ENCODE results near the gene MEGF11. TPM values are rescaled to one million over a fixed set of nuclear protein-coding genes. Genes with fewer than 3 reads are reported as not detected.

Gene MEGF11
- total RNA-seq, 1 donor from 2014 or later: 0.60 TPM

- Mint-ChIP-seq H3K4me1 (ENCODE audit: low read depth) (no peaks in the 10 kb centered on the region), H3K9me3 (ENCODE audit: low read depth) (no peaks in the 10 kb centered on the region), H3K27me3 (peaks cover 30% of the 10 kb centered on the region), H3K4me3 (ENCODE audit: low read depth) (no peak overlapping the region), H3K27ac (no peak overlapping the region), H3K36me3 (ENCODE audit: insufficient read depth) (no peaks in the 10 kb centered on the region)
- DNase-seq (ENCODE audit: low spot score, unreplicated experiment): no peak
- TF ChIP-seq, protein P1, sequence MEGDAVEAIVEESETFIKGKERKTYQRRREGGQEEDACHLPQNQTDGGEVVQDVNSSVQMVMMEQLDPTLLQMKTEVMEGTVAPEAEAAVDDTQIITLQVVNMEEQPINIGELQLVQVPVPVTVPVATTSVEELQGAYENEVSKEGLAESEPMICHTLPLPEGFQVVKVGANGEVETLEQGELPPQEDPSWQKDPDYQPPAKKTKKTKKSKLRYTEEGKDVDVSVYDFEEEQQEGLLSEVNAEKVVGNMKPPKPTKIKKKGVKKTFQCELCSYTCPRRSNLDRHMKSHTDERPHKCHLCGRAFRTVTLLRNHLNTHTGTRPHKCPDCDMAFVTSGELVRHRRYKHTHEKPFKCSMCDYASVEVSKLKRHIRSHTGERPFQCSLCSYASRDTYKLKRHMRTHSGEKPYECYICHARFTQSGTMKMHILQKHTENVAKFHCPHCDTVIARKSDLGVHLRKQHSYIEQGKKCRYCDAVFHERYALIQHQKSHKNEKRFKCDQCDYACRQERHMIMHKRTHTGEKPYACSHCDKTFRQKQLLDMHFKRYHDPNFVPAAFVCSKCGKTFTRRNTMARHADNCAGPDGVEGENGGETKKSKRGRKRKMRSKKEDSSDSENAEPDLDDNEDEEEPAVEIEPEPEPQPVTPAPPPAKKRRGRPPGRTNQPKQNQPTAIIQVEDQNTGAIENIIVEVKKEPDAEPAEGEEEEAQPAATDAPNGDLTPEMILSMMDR (IDR thresholded peaks at IDR 0.05; ENCODE audit: unreplicated experiment): no peak
Observed at GRCh38 chr15:66219339-66219738, 34.2 kb downstream of the MEGF11 start.

- Mint-ChIP-seq H3K36me3 (ENCODE audit: insufficient read depth) (no peaks in the 10 kb centered on the region), H3K4me1 (ENCODE audit: low read depth) (no peaks in the 10 kb centered on the region), H3K9me3 (ENCODE audit: low read depth) (no peaks in the 10 kb centered on the region), H3K4me3 (ENCODE audit: low read depth) (no peak overlapping the region), H3K27me3 (peaks cover 23% of the 10 kb centered on the region), H3K27ac (no peak overlapping the region)
- DNase-seq (ENCODE audit: low spot score, unreplicated experiment): no peak
- TF ChIP-seq, protein P1 (IDR thresholded peaks at IDR 0.05; ENCODE audit: unreplicated experiment): no peak
Observed at GRCh38 chr15:66216806-66217205, 36.7 kb downstream of the MEGF11 start.

GRCh38 chr15:66215811-66216210, 37.7 kb downstream of the MEGF11 start:
- Mint-ChIP-seq H3K27ac (no peak overlapping the region), H3K9me3 (ENCODE audit: low read depth) (no peaks in the 10 kb centered on the region), H3K36me3 (ENCODE audit: insufficient read depth) (no peaks in the 10 kb centered on the region), H3K4me3 (ENCODE audit: low read depth) (no peak overlapping the region), H3K4me1 (ENCODE audit: low read depth) (no peaks in the 10 kb centered on the region), H3K27me3 (peaks cover 18% of the 10 kb centered on the region)
- no peak for DNase-seq (ENCODE audit: low spot score, unreplicated experiment)
- TF ChIP-seq, protein P1 (IDR thresholded peaks at IDR 0.05; ENCODE audit: unreplicated experiment): no peak

GRCh38 chr15:66214246-66214645, 39.3 kb downstream of the MEGF11 start:
- no peak for DNase-seq (ENCODE audit: low spot score, unreplicated experiment)
- Mint-ChIP-seq H3K4me3 (ENCODE audit: low read depth) (no peak overlapping the region), H3K9me3 (ENCODE audit: low read depth) (no peaks in the 10 kb centered on the region), H3K27me3 (peaks cover 15% of the 10 kb centered on the region), H3K4me1 (ENCODE audit: low read depth) (no peaks in the 10 kb centered on the region), H3K27ac (no peak overlapping the region), H3K36me3 (ENCODE audit: insufficient read depth) (no peaks in the 10 kb centered on the region)
- TF ChIP-seq, protein P1 (IDR thresholded peaks at IDR 0.05; ENCODE audit: unreplicated experiment): no peak

DNA sequence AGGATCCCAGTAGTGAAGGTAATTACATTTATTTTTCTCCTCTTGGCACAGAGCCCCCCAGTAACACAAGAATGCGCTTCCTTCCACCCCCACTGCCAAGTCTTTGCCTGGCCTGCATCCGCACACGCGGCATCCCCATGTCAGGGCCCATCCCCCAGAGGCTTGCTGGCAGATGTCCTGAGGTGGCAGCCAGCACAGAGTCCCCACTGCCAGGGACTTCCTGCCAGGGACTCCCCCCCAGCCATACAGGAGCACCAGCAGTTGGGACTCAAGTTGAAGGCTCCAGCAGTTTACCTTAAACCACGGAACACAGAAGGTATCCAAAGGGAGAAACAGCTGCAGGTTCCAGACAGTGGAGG, 41.0 kb downstream of the MEGF11 start:
- no peak overlapping the region for H3K27ac Mint-ChIP-seq

More for the DNA sequence above, 41.0 kb downstream of the MEGF11 start:
- Mint-ChIP-seq H3K4me1 (ENCODE audit: low read depth) (no peaks in the 10 kb centered on the region), H3K27me3 (peaks cover 15% of the 10 kb centered on the region), H3K9me3 (ENCODE audit: low read depth) (no peaks in the 10 kb centered on the region), H3K36me3 (ENCODE audit: insufficient read depth) (no peaks in the 10 kb centered on the region), H3K4me3 (ENCODE audit: low read depth) (no peak overlapping the region)
- TF ChIP-seq, protein P1 (IDR thresholded peaks at IDR 0.05; ENCODE audit: unreplicated experiment): no peak
- no peak for DNase-seq (ENCODE audit: low spot score, unreplicated experiment)
